HG02885 (cell line): ENCODE results near the gene RELL2.

Experiments
- ATAC-seq: cut with Tn5 transposase; IDR thresholded peaks from one replicate; pipeline ENCODE4 v1.9.1; 2021; ENCODE audit warnings: mild to moderate bottlenecking; ENCODE audit not compliant: unreplicated experiment, poor library complexity

The RELL2 gene

DNA sequence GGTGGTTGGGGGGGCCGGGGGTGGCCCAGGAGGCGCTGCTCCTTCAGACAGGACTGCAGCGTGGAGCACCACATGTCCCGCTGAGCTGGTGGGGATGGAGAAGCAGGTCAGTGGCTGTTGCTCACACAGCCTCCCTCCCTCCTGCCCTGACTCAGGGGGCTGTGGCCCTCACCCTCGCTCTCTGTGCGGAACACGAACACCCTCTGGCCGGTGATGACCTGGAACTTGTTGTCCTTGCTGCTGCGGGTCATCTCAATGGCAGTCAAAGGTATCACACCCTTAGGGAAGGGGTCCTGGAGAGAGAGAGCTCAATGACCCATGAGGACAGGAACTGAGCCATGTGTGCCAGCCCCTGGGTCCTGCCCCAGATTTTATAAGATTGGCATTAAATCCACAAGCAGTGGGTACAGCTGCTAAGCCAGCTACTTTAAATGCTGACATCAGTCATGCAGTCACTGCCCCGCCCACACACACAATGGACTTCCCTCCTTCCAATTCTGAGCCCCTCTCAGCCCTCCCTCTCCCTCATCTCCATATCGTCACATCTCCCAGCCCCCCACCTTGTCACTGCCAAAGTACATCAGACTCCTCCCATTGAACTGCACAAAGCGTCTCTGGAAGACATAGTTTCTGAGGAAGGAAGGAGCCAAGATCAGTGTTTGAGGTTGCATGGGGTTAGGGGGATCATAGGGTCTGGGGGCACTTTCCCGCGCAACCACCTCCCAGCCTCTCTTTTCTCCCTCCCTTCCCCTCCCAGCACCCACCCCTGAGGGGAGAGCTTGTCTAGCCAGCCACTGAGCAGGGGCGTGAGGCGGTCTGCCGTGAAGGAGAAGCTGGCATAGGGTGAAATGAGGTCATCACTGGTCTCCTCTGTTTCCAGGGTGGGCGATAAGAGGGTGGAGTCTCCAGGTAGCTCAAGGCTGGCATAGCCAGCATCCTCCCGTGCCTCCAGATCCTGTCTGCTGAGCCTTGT lies 36.3 kb downstream of the RELL2 start:
- no peak for ATAC-seq

DNA sequence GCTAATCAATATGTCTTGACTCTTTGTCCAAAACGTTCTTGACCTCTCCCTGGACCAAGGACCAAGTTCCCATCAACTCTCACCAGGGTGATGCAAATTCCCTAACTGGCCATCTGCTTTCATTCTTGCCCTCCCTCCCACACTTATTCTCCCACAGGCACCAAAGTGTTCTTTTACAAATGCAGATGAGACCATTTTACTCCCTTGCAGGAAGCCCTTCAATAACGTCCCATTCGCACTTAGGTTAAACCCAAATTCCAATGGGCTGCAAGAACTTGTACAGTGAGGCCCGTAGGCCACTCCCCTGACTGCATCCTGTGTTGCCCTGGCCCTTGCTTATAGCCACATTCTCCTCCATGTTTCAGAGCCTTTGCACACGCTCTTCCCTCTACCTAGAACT lies 38.0 kb downstream of the RELL2 start:
- ATAC-seq: no peak

DNA sequence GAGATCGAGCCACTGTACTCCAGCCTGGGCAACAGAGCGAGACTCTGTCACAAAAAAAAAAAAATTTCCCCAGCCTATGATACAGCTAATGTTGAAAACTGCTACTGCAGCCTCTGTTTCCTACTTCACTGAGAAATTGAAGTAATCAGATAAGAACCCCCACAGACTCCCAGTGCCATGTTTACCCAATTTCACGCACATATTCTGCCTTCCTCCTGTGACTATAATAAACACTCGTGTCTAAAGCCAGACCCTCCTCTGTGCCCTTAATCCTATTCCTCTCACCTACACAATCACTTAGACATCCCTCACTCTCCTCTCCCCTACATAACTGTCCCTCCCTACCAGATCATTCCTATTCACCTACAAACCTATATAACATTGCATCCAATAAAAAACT lies 38.9 kb downstream of the RELL2 start:
- ATAC-seq: no peak

DNA sequence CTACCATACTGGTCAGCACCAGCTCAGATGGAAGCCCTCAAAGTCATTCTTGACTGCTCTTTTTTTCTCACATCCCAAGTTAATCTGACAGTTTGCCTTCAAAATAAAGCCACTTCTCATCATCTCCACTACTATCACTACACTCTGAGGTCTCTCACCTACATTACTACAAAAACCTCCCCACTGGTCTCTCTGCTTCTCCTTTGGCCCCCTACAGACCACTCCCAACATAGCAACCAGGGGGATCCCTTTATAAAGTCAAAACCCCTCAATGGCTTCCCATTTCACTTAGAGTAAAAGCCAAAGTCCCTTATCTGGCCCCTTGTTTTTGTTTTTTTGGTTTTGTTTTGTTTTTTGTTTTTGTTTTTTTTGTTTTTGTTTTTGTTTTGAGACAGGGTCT lies 40.6 kb downstream of the RELL2 start:
- no peak for ATAC-seq

DNA sequence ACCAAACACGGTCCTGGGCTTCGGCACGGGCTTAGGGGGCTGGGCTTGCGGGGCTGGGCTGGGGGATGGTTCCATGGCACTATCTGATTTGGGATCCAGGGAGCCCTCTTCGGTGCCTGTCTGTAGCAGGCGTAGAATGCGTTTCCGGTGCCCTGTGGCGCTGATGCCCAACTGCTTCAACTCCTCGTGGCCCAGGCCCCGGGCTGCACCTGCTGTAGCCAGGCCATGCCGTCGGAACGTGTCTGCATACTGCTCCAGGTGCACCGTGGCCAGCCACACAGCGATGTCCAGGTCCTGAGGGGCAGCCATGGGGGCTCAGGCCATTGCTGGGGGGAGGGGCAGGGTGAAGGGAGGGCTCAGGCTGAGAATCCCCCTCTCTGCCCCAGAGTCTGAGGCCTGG lies 43.4 kb downstream of the RELL2 start:
- no peak for ATAC-seq

DNA sequence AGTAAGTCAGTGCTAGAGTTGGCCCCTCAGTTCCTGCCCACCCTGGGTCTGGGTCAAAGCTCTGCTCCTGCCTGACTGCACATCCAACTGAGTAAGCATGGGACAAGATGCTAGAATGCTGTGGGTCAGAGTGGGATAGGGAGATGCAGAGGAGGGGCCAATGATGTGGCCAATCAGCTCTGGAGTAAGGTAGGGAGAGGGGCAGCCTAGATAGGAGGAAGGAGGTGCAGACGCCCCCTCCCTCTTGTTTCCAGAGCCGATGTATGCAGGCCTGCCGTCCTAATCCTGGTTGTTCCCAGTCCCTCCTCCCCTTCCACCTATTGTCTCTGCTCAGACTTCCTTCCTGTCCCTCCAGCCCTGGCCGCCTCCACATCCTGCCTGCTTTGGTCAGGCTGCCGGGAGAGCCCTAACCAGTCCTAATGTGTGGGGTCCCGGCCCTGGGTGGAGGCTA lies 44.0 kb downstream of the RELL2 start:
- no peak for ATAC-seq

DNA sequence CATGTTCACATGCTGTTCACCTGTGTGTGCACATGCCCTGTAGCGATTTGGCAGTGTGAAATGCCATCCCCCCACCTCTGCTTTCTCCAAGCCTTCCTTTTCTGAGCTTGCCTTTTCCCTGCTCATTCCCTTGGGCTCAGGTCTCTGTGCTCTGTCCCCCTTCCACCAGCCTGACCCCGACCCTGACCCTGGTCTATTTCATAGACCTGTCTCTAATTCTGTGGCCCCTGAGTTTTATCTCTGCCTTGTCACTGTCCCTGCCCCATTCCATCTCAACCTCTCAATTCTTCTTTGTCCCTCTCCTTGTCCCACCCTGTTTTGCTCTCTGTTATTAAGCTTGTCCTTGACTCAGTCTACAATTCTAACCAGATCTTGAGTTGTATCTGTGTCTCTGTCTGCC lies 44.5 kb downstream of the RELL2 start:
- ATAC-seq: no peak

DNA sequence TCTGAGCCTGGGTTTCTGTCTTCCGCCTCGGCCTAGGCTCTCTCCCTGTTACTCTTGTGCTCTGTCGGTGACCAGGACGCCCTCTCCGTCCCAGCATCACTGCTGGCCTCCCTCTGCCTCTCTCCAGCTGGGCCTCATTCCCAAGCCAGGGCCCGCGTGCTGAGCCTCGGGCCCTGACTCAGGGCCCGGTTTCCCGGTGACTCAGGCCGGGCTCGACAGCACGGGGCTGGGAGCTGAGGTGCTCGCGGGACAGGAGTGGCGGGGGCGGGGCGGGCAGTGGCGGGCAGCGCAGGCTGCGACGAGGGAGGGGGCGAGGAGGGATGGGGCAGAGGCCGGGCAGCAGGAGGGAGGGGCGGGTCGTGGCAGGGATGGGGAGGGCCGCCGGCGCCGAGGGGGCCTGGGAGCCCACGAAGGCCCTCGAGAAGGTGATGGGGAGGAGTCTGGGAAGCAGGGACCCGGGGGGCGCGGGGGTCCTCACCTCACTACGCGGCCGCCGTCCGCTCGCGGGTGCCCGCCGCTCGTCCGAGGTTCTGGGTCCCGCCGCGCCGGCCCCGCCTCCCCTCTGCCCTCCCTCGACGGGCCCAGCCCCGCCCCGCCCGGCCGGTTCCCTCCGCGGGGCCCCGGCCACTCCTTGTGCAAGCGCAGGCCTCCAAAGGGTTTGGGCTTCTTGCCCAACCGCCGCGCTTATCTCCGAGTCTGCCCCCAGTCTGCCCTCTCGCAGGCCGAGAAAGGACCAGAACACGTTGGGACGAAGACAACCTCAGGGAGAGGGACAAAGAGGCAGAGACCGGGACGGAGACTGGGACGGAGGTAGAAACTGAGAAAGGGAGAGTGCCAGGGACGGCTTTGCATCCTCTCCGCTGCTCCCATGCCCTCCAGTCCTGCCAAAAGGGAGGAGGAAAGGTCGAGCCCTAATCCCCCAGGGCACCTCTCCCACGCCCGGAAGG lies 45.2 kb downstream of the RELL2 start, which contains the start of gene ARAP3:
ARAP3 (minus strand) TSS at position 536 of the 947 bp plus-strand sequence. CDS start 1,744 bp downstream, outside the sequence.
- peak; percentile 65 for ATAC-seq

DNA sequence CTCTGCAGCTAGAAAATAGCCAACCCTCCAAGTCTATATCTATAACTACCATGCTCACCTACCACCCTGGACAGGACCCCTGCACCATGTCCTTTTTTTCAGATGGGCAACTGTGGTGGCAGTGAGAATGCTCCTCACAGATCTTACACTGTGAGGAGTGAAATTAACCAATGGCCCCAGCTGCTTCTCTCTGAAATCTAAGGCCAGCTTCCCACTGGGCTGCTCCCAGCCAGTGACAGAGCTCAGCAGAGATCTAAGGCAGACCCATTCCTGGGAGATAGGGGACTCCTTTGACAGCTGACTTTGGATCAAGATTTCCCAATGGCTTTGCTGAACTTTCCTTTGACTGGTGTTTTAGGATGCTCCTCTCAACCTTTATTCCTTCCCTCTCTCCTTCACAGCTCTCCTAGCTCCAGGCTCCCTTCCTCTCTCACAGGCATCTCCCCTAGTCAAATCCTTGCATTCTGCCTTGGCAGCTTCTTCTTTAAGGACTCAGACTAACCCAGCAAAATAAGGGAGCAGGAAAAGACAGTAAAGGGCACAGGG lies 46.9 kb downstream of the RELL2 start:
- ATAC-seq: no peak

DNA sequence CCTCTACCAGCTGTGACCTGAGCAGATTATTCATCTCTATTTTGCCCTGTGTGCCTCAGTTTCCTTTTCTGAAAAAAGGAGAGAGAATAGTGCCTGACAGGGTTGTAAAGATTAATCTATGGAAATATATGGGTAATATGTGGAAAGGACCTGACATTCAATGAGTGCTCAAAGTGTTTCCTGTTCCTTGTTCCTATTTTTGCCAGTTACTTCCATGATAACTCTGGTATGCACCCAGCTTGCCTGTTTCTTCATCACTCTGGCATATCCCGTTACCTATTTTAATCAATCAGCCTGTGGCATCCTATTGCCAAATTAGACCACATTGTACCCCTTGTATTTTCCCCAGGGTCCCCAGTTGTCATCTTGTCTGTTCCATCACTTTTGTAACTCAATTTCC lies 48.8 kb downstream of the RELL2 start:
- no peak for ATAC-seq

DNA sequence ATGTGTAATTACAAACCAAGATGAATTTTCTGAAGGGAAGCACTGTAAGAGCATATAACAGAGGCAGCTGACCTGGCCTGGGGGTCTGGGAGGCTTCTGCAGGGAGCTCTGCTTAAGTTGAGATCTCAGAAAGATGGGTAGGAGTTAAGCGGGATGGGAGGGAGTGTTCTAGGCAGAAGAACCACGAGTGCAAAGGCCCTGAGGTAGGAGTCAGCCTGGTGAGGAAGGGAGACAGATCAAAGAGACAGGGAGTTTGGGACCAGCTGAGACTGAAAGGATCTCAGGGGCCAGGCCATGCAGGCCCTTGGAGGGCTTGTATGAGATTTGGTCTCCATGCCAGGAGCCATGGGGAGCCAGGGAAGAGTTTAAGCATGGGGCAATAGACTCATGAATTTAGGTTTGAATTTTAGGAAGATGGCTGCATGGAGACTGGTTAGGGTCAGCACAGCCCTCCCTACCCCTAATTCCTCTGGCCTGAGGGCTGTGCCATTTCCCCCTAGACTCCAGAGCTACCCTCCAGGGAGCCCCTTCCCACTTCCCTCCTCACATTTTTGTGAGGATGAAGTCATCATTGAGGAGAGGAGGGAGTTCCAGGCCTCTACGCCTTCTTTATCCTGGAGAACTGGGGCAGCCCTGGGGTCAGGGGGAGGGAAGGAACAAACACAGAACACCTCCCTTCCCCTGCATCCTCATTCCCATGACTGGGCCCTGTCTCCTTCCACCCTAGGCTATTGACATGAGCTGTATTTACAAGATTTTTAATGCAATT lies 50.0 kb downstream of the RELL2 start:
- no peak for ATAC-seq
